ENCODE results near the gene ANO3.

ANO3 gene

DNA sequence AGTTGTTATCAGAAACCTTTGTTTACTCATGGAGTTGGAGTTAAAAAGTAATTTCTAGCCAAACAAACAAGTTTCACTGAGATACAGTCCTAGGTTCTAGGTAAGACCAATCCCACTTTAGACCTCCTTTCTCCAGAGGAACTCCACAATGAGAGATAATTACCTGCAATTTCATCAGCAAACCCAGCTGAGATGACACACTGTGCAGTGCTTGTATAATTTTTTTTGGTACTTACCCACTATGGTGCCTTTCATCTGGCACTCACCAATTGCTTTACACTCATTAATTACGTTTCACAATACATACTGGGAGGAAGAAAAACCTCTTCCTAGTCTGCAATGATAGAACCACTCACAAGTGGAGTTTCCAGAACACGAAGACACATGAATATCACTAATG, 242.0 kb downstream of the ANO3 start:
- intact Hi-C loops (cut with DNase I; ENCODE audit: low total_unique reads) = no loop called here
- H3K27me3 ChIP-seq = no peaks in the 10 kb centered on the region
- TF ChIP-seq, protein P1, sequence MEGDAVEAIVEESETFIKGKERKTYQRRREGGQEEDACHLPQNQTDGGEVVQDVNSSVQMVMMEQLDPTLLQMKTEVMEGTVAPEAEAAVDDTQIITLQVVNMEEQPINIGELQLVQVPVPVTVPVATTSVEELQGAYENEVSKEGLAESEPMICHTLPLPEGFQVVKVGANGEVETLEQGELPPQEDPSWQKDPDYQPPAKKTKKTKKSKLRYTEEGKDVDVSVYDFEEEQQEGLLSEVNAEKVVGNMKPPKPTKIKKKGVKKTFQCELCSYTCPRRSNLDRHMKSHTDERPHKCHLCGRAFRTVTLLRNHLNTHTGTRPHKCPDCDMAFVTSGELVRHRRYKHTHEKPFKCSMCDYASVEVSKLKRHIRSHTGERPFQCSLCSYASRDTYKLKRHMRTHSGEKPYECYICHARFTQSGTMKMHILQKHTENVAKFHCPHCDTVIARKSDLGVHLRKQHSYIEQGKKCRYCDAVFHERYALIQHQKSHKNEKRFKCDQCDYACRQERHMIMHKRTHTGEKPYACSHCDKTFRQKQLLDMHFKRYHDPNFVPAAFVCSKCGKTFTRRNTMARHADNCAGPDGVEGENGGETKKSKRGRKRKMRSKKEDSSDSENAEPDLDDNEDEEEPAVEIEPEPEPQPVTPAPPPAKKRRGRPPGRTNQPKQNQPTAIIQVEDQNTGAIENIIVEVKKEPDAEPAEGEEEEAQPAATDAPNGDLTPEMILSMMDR (IDR thresholded peaks at IDR 0.05) = no peak
- no peak for DNase-seq
- no peak overlapping the region for H3K4me3 ChIP-seq
- no peaks in the 10 kb centered on the region for H3K9me3 ChIP-seq
- no peaks in the 10 kb centered on the region for H3K4me1 ChIP-seq
- H3K36me3 ChIP-seq = no peaks in the 10 kb centered on the region
- H3K27ac ChIP-seq = no peak overlapping the region

DNA sequence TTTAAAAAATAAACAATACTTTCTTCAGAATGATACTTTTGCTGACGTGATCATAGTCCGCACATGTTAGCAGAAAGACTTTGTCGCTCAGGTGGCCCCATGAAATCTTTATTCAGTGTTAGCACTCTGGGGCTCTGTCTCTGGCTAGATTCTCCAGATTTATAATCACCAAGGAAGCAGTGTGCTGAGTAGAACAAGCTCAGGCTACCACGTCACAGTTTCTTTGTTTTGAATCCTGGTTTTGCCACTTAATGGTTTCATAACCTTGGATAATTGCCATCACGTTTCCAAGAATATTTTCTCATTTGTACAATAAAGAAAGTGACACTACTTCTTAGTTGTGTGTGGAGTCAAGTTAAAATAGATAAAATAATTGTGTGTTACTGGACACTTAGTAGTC, 244.0 kb downstream of the ANO3 start:
- no peak for DNase-seq
- Histone ChIP-seq H3K4me3 (no peak overlapping the region), H3K4me1 (no peaks in the 10 kb centered on the region), H3K27me3 (no peaks in the 10 kb centered on the region), H3K9me3 (no peaks in the 10 kb centered on the region), H3K27ac (no peak overlapping the region), H3K36me3 (no peaks in the 10 kb centered on the region)
- intact Hi-C loops (cut with DNase I; ENCODE audit: low total_unique reads) = no loop called here
- TF ChIP-seq, protein P1 (IDR thresholded peaks at IDR 0.05) = no peak

DNA sequence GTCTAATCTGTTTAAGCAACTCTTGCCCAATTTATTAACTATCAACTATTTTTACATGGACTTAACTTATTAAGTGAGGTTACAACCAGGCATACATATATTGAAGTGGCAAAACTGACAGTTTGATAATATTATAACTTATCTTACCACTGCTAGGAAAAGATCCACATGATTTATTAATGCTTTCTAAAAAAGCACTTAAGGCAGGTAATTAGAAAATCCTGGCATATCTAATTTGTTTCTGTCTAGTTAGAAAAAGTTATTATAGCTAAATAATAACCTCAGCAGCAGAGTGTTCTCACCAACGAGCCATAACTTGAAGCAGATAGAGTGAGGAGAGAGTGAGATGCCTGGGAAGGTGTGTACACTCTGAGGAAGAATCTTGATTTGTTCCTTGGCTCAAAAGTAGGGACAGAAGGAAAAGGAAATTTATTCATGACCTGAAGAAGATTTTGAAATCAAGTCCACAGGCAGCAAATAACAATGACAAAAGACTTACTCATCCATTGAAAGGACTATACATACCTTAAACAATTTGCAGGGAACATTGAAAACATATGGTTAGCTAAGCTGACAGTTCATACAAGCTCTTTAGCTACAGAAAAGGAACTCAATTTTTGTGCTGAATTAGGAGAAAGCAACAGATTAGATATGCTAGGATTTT, 247.2 kb downstream of the ANO3 start:
- Histone ChIP-seq H3K27ac (no peak overlapping the region), H3K4me1 (no peaks in the 10 kb centered on the region)

DNA sequence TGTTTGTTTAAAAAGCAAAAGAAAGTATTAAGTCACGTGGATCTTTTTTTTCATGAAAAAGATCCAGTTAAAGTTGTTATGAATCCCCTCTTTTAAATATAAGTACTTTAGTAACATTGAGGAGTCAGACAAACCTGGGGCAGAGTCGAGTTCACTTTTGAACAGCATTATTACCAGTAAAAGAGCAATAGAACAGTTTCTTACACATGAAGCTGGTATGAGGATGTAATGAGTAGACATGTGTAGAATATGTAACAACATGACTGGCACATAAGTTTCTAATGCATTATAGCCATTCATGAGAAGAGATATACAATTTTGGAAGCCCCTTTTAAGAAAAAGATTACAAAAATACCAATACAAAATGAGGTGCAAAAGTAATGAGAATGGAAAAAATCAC, 247.8 kb downstream of the ANO3 start:
- H3K4me1 ChIP-seq = no peaks in the 10 kb centered on the region
- H3K27ac ChIP-seq = no peak overlapping the region

More for the DNA sequence above, 247.2 kb downstream of the ANO3 start:
- intact Hi-C loops (cut with DNase I; ENCODE audit: low total_unique reads) = no loop called here
- H3K9me3 ChIP-seq = no peaks in the 10 kb centered on the region
- TF ChIP-seq, protein P1 (IDR thresholded peaks at IDR 0.05) = no peak
- H3K27me3 ChIP-seq = no peaks in the 10 kb centered on the region
- H3K4me3 ChIP-seq = no peak overlapping the region
- DNase-seq = no peak
- H3K36me3 ChIP-seq = no peaks in the 10 kb centered on the region

DNA sequence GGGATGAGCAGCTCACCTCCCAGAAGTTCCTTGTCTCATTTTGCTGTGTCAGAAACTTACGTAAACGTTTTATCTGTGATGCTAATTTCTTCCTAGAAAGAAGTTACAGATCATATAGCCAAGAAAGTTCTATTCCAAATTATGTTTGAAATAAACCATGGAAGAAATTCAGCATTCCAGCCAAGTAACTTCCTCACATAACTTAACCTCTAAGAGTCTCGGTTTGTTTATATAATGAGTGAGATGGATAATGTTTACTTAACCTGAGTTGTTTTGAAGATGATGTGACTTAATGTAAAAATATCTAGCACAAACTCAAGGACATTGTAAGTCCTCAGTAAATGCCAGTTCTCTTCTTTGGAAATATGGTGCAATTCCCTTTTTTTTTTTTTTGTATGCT, 249.0 kb downstream of the ANO3 start:
- no peaks in the 10 kb centered on the region for H3K36me3 ChIP-seq
- no peaks in the 10 kb centered on the region for H3K27me3 ChIP-seq
- H3K27ac ChIP-seq = no peak overlapping the region
- H3K4me3 ChIP-seq = no peak overlapping the region
- intact Hi-C loops (cut with DNase I; ENCODE audit: low total_unique reads) = no loop called here
- H3K4me1 ChIP-seq = no peaks in the 10 kb centered on the region
- no peaks in the 10 kb centered on the region for H3K9me3 ChIP-seq
- DNase-seq = no peak
- TF ChIP-seq, protein P1 (IDR thresholded peaks at IDR 0.05) = no peak

More for the DNA sequence above, 247.8 kb downstream of the ANO3 start:
- no peak for DNase-seq
- H3K4me3 ChIP-seq = no peak overlapping the region
- intact Hi-C loops (cut with DNase I; ENCODE audit: low total_unique reads) = no loop called here
- TF ChIP-seq, protein P1 (IDR thresholded peaks at IDR 0.05) = no peak
- H3K36me3 ChIP-seq = no peaks in the 10 kb centered on the region
- no peaks in the 10 kb centered on the region for H3K27me3 ChIP-seq
- no peaks in the 10 kb centered on the region for H3K9me3 ChIP-seq

DNA sequence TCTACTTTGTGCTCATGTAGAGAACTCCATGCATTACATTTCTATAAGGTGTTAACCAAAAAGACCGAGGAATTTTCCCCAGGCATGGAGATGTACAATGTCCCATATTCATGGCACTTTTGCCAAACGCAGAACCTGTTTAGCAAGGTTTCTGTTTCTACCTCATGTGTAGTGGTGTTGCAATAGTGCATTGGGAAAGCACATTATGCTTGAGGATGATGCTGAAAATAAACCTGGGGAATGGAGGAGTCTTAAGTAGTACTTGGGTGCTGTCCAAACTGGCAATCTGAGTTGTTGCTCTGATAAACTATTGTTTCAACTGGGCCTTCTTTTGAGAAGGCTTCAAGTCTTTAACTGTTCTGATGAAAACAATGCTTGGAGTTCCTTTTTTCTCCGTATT, 251.6 kb downstream of the ANO3 start:
- no peaks in the 10 kb centered on the region for H3K9me3 ChIP-seq
- H3K4me1 ChIP-seq = no peaks in the 10 kb centered on the region
- H3K4me3 ChIP-seq = no peak overlapping the region
- H3K36me3 ChIP-seq = no peaks in the 10 kb centered on the region
- H3K27me3 ChIP-seq = no peaks in the 10 kb centered on the region
- no peak overlapping the region for H3K27ac ChIP-seq
- intact Hi-C loops (cut with DNase I; ENCODE audit: low total_unique reads) = no loop called here
- DNase-seq = no peak
- TF ChIP-seq, protein P1 (IDR thresholded peaks at IDR 0.05) = no peak

All from tibial artery (tissue), 4 donors.